A673 (cell line): Measurements from ENCODE around the gene MAP1LC3B2. TPM values are rescaled to one million over a fixed set of nuclear protein-coding genes. Genes with fewer than 3 reads are reported as not detected.

Experiments used
- BruUV-seq: library from RNA; stranded (reverse); fragments of 400-500 nt; replicated peaks from 2 replicates; lab custom pipeline; 2021; lab: Mats Ljungman, UMichigan
- CTCF ChIA-PET: fragments of 300-600 bp; sonication (Branson Sonifier 250); formaldehyde crosslinking; loops from one replicate; lab custom pipeline; 2022; ENCODE audit warnings: antibody characterized with exemption; lab: Charles Lee
- POLR2A ChIA-PET: fragments of 300-600 bp; sonication (Branson Sonifier 250); formaldehyde crosslinking; loops from one replicate; lab custom pipeline; 2022; ENCODE audit warnings: antibody characterized with exemption; ENCODE audit not compliant: low non-redundant PET; lab: Charles Lee
- DNase-seq: peaks from one replicate; pipeline ENCODE4 v3.0.0-alpha.2; 2015; ENCODE audit warnings: low spot score
- H3K27ac ChIP-seq: fragments of 200-600 bp; sonication (generic); 2 replicates; pipeline ENCODE4 v1.5.1; 2016; ENCODE audit warnings: mixed run types, low read depth, mild to moderate bottlenecking, mixed read lengths, antibody characterized with exemption, low read length; ENCODE audit not compliant: poor library complexity, severe bottlenecking
- H3K27me3 ChIP-seq: fragments of 200-600 bp; sonication (generic); replicated peaks from 2 replicates; pipeline ENCODE4 v1.6.1; 2017; ENCODE audit warnings: mixed run types, low read depth, mild to moderate bottlenecking, mixed read lengths, antibody characterized with exemption, low read length; ENCODE audit not compliant: insufficient read depth, poor library complexity
- H3K36me3 ChIP-seq: fragments of 200-600 bp; sonication (generic); 2 replicates; pipeline ENCODE4 v1.6.1; 2016; ENCODE audit warnings: mixed run types, mild to moderate bottlenecking, mixed read lengths, antibody characterized with exemption, low read length; ENCODE audit not compliant: insufficient read depth, poor library complexity, severe bottlenecking
- H3K4me1 ChIP-seq: fragments of 200-600 bp; sonication (generic); 2 replicates; pipeline ENCODE4 v1.6.1; 2017; ENCODE audit warnings: mixed run types, mild to moderate bottlenecking, mixed read lengths, antibody characterized with exemption, low read length; ENCODE audit not compliant: insufficient read depth, poor library complexity, severe bottlenecking
- H3K4me3 ChIP-seq: fragments of 200-600 bp; sonication (generic); 2 replicates; pipeline ENCODE4 v1.5.1; 2016; ENCODE audit warnings: low read depth, mixed run types, mild to moderate bottlenecking, mixed read lengths, low read length; ENCODE audit not compliant: poor library complexity, severe bottlenecking
- H3K9me3 ChIP-seq: fragments of 200-600 bp; sonication (generic); 2 replicates; pipeline ENCODE4 v1.6.1; 2016; ENCODE audit warnings: mixed run types, low read depth, mild to moderate bottlenecking, mixed read lengths, antibody characterized with exemption, low read length; ENCODE audit not compliant: poor library complexity, severe bottlenecking
- CTCF ChIP-seq: fragments of 300-800, 200-600 bp; sonication (generic); conservative IDR thresholded peaks from 2 replicates; pipeline ENCODE4 v1.5.1; 2017; ENCODE audit warnings: low read depth, mild to moderate bottlenecking, antibody characterized with exemption, low read length, moderate library complexity, mixed read lengths
- EZH2 ChIP-seq: fragments of 200-600 bp; sonication (generic); IDR thresholded peaks from 2 replicates; pipeline ENCODE4 v1.6.1; 2017; ENCODE audit warnings: borderline replicate concordance, low read depth, mild to moderate bottlenecking, mixed read lengths, antibody characterized with exemption, low read length; ENCODE audit not compliant: poor library complexity, severe bottlenecking
- intact Hi-C: fragments of 100-400 bp; cut with micrococcal nuclease; formaldehyde crosslinking; loops from one replicate; pipeline ENCODE4 v1.10.0; 2022; ENCODE audit not compliant: unreplicated experiment
- total RNA-seq: library from RNA; stranded (reverse); gene quantifications from 2 replicates; pipeline ENCODE4 v1.2.3, GENCODE V29; 2021

MAP1LC3B2 gene
- total RNA-seq, 1 experiment from 2014 or later, result 1.7 TPM

GRCh38 chr12:116612436-116612835, 53.3 kb downstream of the MAP1LC3B2 start:
- intact Hi-C loops, result no loop called here
- Histone ChIP-seq H3K27ac (no peak overlapping the region), H3K4me1 (no peaks in the 10 kb centered on the region), H3K9me3 (no peaks in the 10 kb centered on the region), H3K36me3 (no peaks in the 10 kb centered on the region), H3K4me3 (no peak overlapping the region), H3K27me3 (no peaks in the 10 kb centered on the region)
- ChIA-PET CTCF (no interaction called here), POLR2A (no interaction called here)
- BruUV-seq, result no TSS peak
- TF ChIP-seq EZH2, result no peak
- TF ChIP-seq CTCF, result no peak
- DNase-seq, result no peak

- Histone ChIP-seq H3K4me3 (no peak overlapping the region), H3K27me3 (no peaks in the 10 kb centered on the region), H3K4me1 (no peaks in the 10 kb centered on the region), H3K9me3 (no peaks in the 10 kb centered on the region), H3K27ac (no peak overlapping the region), H3K36me3 (no peaks in the 10 kb centered on the region)
- ChIA-PET POLR2A (interaction anchor here (0.5 kb wide), 1 partner anchor 357 kb away, joined by 10 read pairs; no protein-coding TSS in a partner anchor), CTCF (no interaction called here)
- TF ChIP-seq EZH2 (no peak), CTCF (no peak)
- intact Hi-C loops, result no loop called here
- DNase-seq, result no peak
- BruUV-seq, result no TSS peak
Observed at GRCh38 chr12:116613256-116613655, 54.1 kb downstream of the MAP1LC3B2 start.

GRCh38 chr12:116614194-116614915, 55.2 kb downstream of the MAP1LC3B2 start:
- DNase-seq, result no peak
- Histone ChIP-seq H3K9me3 (no peaks in the 10 kb centered on the region), H3K36me3 (no peaks in the 10 kb centered on the region), H3K4me1 (no peaks in the 10 kb centered on the region), H3K27me3 (no peaks in the 10 kb centered on the region), H3K4me3 (no peak overlapping the region), H3K27ac (no peak overlapping the region)
- CTCF ChIA-PET, result no interaction called here
- POLR2A ChIA-PET, result no interaction called here
- intact Hi-C loops, result no loop called here
- no TSS peak for BruUV-seq
- TF ChIP-seq CTCF (no peak), EZH2 (no peak)
